Colonic mucosa (tissue), 4 donors: ENCODE measurements around the gene GLI2. TPM values are rescaled to one million over a fixed set of nuclear protein-coding genes. Genes with fewer than 3 reads are reported as not detected.

Experiments used
- DNase-seq: peaks from one replicate; pipeline ENCODE4 v3.0.0-alpha.2; 2020
- H3K27ac ChIP-seq: fragments of 200-600 bp; one replicate; pipeline ENCODE4 v1.8.0; 2021
- H3K27me3 ChIP-seq: fragments of 200-600 bp; one replicate; pipeline ENCODE4 v1.8.0; 2021
- H3K36me3 ChIP-seq: fragments of 200-600 bp; one replicate; pipeline ENCODE4 v1.8.0; 2021
- H3K4me1 ChIP-seq: fragments of 200-600 bp; one replicate; pipeline ENCODE4 v1.8.0; 2021; ENCODE audit warnings: mild to moderate bottlenecking
- H3K4me3 ChIP-seq: fragments of 200-600 bp; one replicate; pipeline ENCODE4 v1.8.0; 2021
- H3K9ac ChIP-seq, 2 donors: one replicate each; pipeline ENCODE4 v1.7.0; 2013; ENCODE audit warnings: control low read depth in 2 of 2, low read depth in 2 of 2, low read length in 2 of 2
- H3K9me3 ChIP-seq: fragments of 200-600 bp; one replicate; pipeline ENCODE4 v1.8.0; 2021
- intact Hi-C: fragments of 100-400 bp; cut with DNase I; formaldehyde crosslinking; loops from one replicate; pipeline ENCODE4 v1.14.1; 2022
- total RNA-seq, 2 donors: library from RNA; stranded (reverse); fragmentation: NEBNext Ultra II Directional in 1 of 2; extraction: Animal tissue kit (Norgen Biotek cat#: 25700) in 1 of 2; gene quantifications; one replicate each; pipeline ENCODE4 v1.2.1, GENCODE V29; 2021
- TF ChIP-seq, protein P1 (sequence below): fragments of 200-600 bp; IDR thresholded peaks from one replicate; pipeline ENCODE4 v1.8.0; 2022; ENCODE audit warnings: antibody characterized with exemption, mild to moderate bottlenecking
- donor health status: healthy.
- donor health status: DM: no; HTN: no; CAD: no.
- donor health status: DM: no; HTN: no; CAD: no.

Gene GLI2
- total RNA-seq, 2 donors from 2014 or later: 1.3 to 2.0 TPM

DNA sequence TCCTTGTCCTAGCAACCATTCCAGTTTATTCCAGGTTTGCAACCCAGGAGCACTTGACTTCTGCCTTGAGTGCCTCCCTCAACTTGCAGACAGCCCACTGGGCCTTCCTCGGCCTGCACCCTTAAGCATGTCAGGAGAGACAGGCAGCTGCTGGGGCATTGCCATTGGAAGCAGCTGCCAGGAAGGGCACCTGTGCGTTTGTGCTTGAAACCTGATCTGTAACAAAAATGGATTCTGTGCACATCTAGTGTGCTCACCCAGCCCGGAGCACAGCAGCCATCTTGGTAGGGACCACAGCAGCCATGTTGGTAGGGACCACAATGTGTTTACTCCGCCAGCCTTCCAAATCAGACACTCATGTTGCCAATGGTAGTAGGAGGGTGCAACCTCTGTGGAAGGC lies 44.3 kb upstream of the GLI2 start:
- TF ChIP-seq, protein P1, sequence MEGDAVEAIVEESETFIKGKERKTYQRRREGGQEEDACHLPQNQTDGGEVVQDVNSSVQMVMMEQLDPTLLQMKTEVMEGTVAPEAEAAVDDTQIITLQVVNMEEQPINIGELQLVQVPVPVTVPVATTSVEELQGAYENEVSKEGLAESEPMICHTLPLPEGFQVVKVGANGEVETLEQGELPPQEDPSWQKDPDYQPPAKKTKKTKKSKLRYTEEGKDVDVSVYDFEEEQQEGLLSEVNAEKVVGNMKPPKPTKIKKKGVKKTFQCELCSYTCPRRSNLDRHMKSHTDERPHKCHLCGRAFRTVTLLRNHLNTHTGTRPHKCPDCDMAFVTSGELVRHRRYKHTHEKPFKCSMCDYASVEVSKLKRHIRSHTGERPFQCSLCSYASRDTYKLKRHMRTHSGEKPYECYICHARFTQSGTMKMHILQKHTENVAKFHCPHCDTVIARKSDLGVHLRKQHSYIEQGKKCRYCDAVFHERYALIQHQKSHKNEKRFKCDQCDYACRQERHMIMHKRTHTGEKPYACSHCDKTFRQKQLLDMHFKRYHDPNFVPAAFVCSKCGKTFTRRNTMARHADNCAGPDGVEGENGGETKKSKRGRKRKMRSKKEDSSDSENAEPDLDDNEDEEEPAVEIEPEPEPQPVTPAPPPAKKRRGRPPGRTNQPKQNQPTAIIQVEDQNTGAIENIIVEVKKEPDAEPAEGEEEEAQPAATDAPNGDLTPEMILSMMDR: no peak
- intact Hi-C loops: loop anchor here (10.0 kb wide), 1 partner anchor 263 kb away; no protein-coding TSS in a partner anchor
- DNase-seq: no peak
- Histone ChIP-seq H3K36me3 (no peaks in the 10 kb centered on the region), H3K27ac (no peak overlapping the region), H3K9me3 (no peaks in the 10 kb centered on the region), H3K4me3 (no peak overlapping the region), H3K27me3 (peaks cover 7% of the 10 kb centered on the region), H3K9ac (no peak overlapping the region), H3K4me1 (no peaks in the 10 kb centered on the region)

GRCh38 chr2:120692691-120693090 lies 43.0 kb upstream of the GLI2 start:
- Histone ChIP-seq H3K4me1 (no peaks in the 10 kb centered on the region), H3K27me3 (peaks cover 7% of the 10 kb centered on the region), H3K9ac (no peak overlapping the region), H3K36me3 (no peaks in the 10 kb centered on the region), H3K9me3 (no peaks in the 10 kb centered on the region), H3K27ac (no peak overlapping the region), H3K4me3 (no peak overlapping the region)
- intact Hi-C loops: loop anchor here (10.0 kb wide), 1 partner anchor 262 kb away; no protein-coding TSS in a partner anchor
- TF ChIP-seq, protein P1: no peak
- no peak for DNase-seq

DNA sequence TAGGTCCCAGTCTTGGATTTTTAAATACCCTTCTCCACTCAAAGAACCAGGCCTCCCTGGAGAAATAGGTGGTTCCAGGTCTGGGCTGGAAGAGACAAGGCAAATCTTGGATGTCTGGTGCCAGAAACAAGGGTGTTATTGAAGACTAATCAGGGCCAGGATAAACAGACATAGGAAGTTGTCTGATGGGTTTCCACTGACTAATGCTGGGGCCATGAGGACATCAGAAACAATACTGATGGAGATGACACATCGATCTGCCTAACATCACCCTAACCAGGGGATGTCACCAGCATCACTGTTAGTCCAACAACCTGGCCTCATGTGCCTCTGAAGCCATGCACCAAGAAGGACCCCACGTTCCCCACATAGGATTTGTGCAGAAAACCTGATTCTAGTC lies 42.5 kb upstream of the GLI2 start:
- DNase-seq: no peak
- no peaks in the 10 kb centered on the region for H3K36me3 ChIP-seq
- intact Hi-C loops: loop anchor here (10.0 kb wide), 1 partner anchor 262 kb away; no protein-coding TSS in a partner anchor
- H3K27ac ChIP-seq: no peak overlapping the region
- peaks cover 7% of the 10 kb centered on the region for H3K27me3 ChIP-seq
- TF ChIP-seq, protein P1: no peak
- H3K4me3 ChIP-seq: no peak overlapping the region
- no peak overlapping the region for H3K9ac ChIP-seq
- no peaks in the 10 kb centered on the region for H3K4me1 ChIP-seq
- no peaks in the 10 kb centered on the region for H3K9me3 ChIP-seq

GRCh38 chr2:120694034-120694433 lies 41.6 kb upstream of the GLI2 start:
- H3K9ac ChIP-seq: no peak overlapping the region
- no peaks in the 10 kb centered on the region for H3K9me3 ChIP-seq
- no peak for DNase-seq
- H3K4me3 ChIP-seq: no peak overlapping the region
- intact Hi-C loops: loop anchor here (10.0 kb wide), 1 partner anchor 261 kb away; no protein-coding TSS in a partner anchor
- H3K27me3 ChIP-seq: peaks cover 7% of the 10 kb centered on the region
- no peaks in the 10 kb centered on the region for H3K4me1 ChIP-seq
- TF ChIP-seq, protein P1: no peak
- no peak overlapping the region for H3K27ac ChIP-seq
- H3K36me3 ChIP-seq: no peaks in the 10 kb centered on the region

DNA sequence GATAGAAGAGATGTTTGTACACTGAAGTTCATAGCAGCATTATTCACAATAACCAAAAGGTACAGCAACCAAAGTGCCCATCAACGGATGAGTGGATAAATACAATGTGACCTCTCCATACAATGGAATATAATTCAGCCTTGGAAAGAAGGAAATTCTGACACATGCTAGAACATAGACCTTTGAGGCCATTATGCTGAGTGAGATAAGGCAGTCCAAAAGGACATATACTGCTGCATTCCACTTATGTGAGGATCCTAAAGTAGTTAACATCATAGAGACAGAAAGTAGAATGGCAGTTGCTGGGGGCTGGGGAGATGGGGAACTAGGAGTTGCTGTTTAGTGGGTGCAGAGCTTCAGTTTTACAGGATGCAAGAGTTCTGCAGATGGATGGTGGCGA lies 38.2 kb upstream of the GLI2 start:
- Histone ChIP-seq H3K4me3 (no peak overlapping the region), H3K9me3 (no peaks in the 10 kb centered on the region), H3K4me1 (no peaks in the 10 kb centered on the region), H3K27me3 (peaks cover 7% of the 10 kb centered on the region), H3K36me3 (no peaks in the 10 kb centered on the region), H3K9ac (no peak overlapping the region), H3K27ac (no peak overlapping the region)
- intact Hi-C loops: loop anchor here (2.0 to 10.0 kb wide), 2 partner anchors 257 to 383 kb away; no protein-coding TSS in a partner anchor
- DNase-seq: no peak
- TF ChIP-seq, protein P1: no peak
